ENCODE results near the gene PMVK.

Gene PMVK

DNA sequence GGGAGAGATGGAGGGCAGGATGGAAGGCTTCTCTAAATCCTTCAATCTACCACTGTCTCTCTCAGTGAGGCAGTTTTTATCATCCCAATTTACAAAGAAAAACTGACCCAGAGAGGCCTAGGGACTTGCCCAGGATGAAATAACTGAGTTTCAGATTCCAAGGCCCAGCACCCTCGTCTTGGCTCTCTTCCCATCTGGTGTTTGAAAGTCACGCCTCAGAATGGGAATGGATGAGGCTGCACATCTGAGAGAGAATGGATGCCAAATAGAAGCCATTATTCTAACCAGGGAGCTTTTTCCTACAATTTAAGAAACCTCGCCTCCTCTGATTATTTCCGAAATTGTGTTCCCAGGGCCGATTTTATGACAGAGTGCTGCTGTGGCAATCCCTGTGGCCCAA is 55.8 kb downstream of the PMVK start:
- H3K27ac ChIP-seq: no peak overlapping the region
- TF ChIP-seq, protein P1, sequence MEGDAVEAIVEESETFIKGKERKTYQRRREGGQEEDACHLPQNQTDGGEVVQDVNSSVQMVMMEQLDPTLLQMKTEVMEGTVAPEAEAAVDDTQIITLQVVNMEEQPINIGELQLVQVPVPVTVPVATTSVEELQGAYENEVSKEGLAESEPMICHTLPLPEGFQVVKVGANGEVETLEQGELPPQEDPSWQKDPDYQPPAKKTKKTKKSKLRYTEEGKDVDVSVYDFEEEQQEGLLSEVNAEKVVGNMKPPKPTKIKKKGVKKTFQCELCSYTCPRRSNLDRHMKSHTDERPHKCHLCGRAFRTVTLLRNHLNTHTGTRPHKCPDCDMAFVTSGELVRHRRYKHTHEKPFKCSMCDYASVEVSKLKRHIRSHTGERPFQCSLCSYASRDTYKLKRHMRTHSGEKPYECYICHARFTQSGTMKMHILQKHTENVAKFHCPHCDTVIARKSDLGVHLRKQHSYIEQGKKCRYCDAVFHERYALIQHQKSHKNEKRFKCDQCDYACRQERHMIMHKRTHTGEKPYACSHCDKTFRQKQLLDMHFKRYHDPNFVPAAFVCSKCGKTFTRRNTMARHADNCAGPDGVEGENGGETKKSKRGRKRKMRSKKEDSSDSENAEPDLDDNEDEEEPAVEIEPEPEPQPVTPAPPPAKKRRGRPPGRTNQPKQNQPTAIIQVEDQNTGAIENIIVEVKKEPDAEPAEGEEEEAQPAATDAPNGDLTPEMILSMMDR (conservative IDR thresholded peaks at IDR 0.05): no peak

DNA sequence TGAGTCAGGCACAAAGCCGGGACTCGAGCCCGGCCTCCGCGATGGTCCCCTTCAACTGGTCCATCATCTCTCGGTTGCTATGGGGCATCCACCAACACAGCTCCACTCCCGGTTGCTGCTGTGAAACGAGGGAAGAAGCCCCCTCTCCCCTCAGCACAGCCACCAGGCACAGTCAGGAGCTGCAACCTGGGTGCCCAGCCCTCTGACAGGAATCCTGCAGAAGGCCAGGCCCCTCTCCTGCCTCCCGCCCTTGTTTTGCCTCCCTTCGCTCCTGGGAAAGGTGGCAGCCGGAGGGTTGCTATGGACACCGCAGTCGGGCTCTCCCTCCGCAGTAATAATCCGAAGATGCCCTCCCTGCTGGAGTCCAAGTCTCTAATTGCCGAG is 57.5 kb downstream of the PMVK start:
- TF ChIP-seq, protein P1 (conservative IDR thresholded peaks at IDR 0.05): no peak
- no peak overlapping the region for H3K27ac ChIP-seq

DNA sequence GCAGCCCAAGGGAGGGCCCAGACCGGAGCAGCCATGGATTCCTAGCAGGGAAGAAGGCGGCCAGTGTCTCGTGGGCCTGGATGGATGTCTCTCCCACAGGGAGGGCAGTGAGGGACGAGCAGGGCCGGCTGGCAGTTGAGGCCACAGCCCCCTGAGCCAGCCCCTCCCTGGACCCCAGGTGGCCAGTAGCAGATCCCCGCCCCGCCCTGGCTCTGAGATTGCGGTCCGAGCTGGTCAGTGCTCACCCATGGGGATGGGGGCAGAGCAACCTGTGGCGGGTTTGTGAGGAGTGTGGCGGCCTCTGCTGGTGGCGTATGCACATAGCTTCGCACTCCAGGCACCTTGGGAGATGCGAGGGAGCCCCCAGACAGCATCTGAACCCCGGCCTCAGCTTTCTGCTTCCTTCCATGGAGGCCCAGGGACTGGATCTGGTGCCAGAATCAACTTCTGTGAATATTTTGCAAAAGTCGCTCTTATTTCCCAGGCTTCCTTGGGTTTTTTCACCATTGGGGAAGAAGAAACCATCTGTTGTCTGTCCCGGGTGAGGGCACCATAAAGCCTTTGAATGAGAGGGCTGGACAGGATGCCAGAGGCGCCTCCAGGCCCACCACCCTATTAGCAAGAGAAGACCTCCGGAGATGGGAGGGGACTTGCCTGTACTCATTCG is 58.0 kb downstream of the PMVK start:
- peak overlapping the region; percentile 0; the same call in 1 of the 2 replicates for H3K27ac ChIP-seq
- TF ChIP-seq, protein P1 (conservative IDR thresholded peaks at IDR 0.05): peak; percentile 100

DNA sequence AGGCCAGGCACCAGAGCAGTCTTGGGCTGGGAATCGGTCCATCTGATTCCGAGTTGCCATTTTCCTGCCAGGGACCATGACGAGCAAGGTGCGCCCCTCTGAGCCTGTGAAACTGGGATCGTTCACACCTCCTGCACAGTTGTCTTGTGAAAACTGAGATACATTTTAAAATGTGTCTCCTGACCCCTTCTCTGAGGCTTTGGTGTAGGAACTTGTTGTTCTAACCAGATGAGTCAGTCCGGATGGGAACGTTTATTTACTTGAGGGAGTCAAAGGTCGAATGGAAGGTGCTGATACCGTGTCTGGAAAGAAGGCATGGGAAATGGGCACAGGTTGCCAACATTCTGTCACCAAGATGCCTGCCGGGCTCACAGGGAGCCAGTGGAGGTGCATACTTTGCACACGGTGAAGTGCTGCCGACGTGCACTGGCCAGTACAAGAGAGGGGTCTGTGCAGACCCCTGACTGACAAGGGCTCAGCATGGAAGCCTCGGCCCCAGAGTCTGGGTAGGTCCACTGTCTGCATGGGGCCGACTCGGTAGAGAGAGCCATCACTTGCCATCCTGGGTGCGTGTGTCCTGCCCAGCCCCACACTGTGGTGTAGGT is 59.0 kb downstream of the PMVK start:
- peak overlapping the region; percentile 5; the same call in 1 of the 2 replicates for H3K27ac ChIP-seq
- TF ChIP-seq, protein P1 (conservative IDR thresholded peaks at IDR 0.05): no peak

DNA sequence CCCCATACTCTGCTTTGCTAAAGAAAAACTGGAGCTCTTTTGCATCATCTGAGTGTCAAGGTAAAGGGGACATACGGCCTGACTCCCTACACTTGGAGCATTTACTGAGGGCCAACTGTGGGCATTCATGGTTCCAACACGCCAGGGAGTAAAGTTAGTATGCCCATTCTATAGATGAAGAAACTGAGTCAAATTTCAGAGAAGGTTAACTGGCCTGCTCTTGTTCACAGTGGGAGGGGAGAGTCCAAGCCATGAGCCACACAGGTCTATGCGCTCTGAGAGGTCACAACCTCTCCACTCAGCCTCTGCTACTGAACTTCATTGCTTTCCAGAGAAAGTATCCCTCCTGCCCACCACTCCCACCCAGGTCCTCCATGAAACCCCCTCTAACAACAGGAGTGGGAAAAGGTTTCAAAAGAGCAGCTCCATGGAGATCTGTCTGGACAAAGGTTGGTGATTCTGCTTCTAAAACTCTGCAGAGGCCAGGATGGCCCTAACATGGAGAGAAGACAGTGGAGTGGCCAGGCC is 59.6 kb downstream of the PMVK start:
- peak overlapping the region; percentile 5; the same call in 1 of the 2 replicates for H3K27ac ChIP-seq
- TF ChIP-seq, protein P1 (conservative IDR thresholded peaks at IDR 0.05): no peak
